OCI-LY1 (cell line): ENCODE data around the gene LPCAT3.

Experiments used
- EZH2 ChIP-seq: fragments of 200-600 bp; sonication (generic), shearing (Covaris generic); IDR thresholded peaks from 2 replicates; pipeline ENCODE4 v1.8.0; 2017; ENCODE audit warnings: borderline replicate concordance, mixed run types, mild to moderate bottlenecking, antibody characterized with exemption, low read length, moderate library complexity, mixed read lengths
- TF ChIP-seq, protein P1 (sequence below): fragments of 200-600 bp; sonication (generic), shearing (Covaris generic); IDR thresholded peaks from 2 replicates; pipeline ENCODE4 v1.5.1; 2017; ENCODE audit warnings: mild to moderate bottlenecking, antibody characterized with exemption, low read length, moderate library complexity, mixed read lengths

DNA sequence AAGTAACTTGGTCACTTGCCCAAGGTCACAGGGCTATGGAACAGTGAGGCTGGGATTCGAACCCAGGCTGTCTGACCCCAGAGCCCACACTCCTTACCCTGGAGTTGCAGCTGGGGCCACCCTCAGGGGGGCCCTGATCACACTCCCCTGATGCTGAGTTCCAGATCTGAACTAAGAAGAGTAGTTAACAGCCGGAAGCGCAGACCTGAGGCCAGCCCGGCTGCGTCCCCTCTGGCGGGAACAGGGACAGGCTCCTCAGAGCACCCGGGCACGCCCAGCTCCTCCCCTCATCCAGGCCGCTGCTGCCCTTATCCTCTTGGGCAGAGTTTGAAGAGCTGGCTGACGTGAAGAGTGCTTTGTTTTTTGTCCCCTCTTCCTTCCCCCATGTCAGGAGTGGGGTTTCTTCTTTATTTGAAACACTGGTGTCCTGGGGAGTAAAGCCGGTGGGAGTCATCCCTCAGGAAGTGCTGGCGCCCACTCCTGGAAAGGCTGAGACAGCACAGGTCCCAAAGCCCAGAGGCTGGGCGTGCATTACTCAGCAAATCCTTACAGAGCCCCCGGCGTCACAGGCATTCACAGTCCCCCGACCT, 56.5 kb downstream of the LPCAT3 start:
- TF ChIP-seq, protein P1, sequence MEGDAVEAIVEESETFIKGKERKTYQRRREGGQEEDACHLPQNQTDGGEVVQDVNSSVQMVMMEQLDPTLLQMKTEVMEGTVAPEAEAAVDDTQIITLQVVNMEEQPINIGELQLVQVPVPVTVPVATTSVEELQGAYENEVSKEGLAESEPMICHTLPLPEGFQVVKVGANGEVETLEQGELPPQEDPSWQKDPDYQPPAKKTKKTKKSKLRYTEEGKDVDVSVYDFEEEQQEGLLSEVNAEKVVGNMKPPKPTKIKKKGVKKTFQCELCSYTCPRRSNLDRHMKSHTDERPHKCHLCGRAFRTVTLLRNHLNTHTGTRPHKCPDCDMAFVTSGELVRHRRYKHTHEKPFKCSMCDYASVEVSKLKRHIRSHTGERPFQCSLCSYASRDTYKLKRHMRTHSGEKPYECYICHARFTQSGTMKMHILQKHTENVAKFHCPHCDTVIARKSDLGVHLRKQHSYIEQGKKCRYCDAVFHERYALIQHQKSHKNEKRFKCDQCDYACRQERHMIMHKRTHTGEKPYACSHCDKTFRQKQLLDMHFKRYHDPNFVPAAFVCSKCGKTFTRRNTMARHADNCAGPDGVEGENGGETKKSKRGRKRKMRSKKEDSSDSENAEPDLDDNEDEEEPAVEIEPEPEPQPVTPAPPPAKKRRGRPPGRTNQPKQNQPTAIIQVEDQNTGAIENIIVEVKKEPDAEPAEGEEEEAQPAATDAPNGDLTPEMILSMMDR = no peak; the same call in 1 of the 2 replicates
- TF ChIP-seq EZH2 = no peak
